Suppressor macrophage (primary cell): ENCODE measurements around the gene RBMS2.
"Not testable (repeated sequence)": the region's sequence is repeated elsewhere in the genome, so short reads cannot be mapped to it uniquely, and the experiment has no call there.

Experiments used
- DNase-seq, 4 experiments: peaks; one replicate each; pipeline ENCODE4 v3.0.0-alpha.2; 2020 to 2022

RBMS2 gene

DNA sequence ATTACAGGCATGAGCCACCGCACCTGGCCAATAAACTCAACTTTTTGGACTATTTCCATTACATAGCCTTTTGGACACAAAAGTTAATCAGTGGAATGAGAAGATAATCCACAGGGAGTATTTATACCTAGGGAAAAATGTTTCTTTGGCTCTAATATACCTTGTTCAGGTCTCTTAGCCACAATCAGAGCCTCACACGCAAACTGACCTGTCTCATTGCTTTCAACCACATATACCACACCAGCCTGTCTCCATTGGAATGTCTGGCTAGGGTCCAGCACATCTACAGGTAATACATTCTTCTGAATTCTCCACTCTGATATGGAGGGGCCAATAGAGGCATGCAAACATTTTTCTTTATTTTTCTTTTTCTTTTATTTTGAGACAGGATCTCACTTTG is 3.8 kb upstream of the RBMS2 start:
- DNase-seq: no peak

GRCh38 chr12:56518570-56518969 is 3.0 kb upstream of the RBMS2 start:
- peak in 1 of 4 experiments; percentile 17 for DNase-seq

GRCh38 chr12:56520048-56520447 is 1.6 kb upstream of the RBMS2 start:
- no peak for DNase-seq

DNA sequence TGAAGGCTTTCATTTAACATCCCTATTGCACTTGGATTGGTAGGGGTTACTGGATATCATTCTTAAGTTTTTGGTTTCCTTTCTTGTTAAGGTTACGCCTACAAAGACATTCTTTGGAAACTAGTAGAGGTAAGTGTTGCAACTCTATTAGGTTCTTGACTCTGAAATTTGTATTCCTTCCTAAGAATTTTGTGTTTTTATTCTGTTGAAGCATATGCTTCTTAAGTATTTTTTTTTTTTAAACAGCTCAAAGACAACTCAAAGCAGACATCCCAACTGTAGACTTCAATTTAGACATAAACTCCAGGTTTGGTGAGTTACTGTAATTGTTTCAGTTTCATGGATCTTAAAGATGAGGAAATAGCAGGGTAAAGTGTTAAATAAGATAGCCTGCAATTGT is 1.1 kb upstream of the RBMS2 start:
- DNase-seq: peak in 2 of 4 experiments; percentile 13 to 20

GRCh38 chr12:56521209-56521589 is 421 bp upstream of the RBMS2 start:
- DNase-seq: peak in 3 of 4 experiments; percentile 24 to 37 (median 36)

DNA sequence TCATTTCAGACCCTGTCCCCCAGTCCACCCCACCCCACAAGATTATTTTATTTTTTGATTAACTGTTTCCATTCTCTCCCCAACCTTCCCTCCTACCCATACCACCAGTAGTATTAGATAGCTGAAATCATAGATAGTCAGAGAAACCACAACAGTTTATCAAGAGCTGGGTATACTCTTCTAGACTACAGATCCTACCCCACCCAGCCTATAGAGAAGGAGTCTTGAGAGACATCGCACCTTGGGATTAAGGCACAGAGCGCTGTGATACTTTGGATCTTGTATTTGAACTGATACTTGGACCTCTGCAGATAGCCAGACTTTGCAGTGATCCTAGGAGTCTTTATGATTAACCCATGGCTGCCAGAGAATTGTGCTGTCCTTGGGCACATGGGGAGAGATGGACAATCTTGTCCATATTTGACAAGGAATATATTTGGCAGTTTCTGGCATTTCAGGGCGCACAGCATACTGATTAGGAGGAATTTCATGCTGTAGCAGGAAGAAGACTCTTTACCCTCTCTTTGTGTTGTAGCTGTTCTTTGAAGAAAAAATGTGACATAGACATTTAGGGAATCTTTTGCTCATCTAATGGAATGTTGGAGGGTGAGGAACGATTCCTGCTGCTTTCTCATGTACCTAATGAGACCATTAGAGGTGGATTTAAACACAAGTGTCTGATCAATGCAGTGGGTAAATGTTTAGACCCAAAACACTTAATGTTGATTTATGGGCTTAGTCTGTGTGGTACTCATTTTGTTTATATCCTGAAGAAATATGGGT is 982 bp downstream of the RBMS2 start:
- DNase-seq: no peak

DNA sequence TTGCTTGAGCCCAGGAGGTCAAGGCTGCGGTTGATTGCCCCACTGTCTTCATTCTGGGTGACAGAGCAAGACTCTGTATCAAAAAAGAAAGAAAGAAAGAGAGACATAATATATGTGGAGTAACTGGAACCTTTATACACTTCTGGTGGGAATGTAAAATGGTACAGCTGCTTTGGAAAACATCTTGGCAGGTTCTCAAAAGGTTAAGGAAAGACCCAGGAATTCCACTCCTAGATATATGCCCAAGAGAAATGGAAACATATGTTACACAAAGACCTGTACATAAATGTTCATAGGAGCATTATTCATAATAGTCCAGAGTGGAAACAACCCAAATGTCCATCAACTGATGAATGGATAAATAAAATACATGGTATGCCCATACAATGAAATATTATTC is 7.2 kb downstream of the RBMS2 start:
- DNase-seq: no peak

DNA sequence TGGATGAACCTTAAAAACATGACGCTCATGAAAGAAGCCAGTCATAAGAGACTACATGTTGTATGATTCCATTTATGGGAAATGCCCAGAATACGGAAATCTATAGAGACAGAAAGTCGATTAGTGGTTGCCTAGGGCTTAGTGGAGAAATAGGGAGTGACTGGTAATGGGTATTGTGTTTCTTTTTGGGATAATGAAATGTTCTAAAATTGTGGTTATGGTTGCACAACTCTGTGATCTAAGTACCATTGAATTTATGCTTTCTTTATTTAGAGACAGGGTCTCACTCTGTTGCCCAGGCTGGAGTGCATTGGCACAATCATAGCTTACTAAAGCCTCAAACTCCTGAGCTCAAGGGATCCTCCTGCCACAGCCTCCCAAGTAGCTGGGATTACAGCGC is 8.0 kb downstream of the RBMS2 start:
- DNase-seq: no peak

GRCh38 chr12:56530390-56531055 is 8.9 kb downstream of the RBMS2 start:
- no peak for DNase-seq

GRCh38 chr12:56537546-56537945 is 15.9 kb downstream of the RBMS2 start:
- peak in 2 of 4 experiments; percentile 32 to 51 for DNase-seq

- DNase-seq: no peak
These were observed 20.0 kb downstream of the RBMS2 start for GRCh38 chr12:56541631-56542030.

DNA sequence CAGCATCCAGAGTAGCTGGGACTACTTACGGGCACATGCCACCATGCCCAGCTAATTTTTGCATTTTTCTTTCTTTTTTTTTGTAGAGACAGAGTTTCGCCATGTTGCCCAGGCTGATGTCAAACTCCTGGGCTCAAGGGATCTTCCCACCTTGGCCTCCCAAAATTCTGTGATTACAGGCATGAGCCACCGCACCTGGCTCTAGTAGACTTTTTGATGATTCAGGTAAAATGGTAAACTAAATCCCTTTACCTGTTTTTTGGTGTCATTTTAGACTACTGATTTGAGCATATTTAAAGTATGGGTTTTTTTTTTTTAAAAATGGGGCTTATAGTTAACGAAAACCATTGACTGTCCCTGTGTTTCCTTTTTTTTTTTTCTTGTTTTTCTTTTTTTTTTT is 20.5 kb downstream of the RBMS2 start:
- DNase-seq: no peak

DNA sequence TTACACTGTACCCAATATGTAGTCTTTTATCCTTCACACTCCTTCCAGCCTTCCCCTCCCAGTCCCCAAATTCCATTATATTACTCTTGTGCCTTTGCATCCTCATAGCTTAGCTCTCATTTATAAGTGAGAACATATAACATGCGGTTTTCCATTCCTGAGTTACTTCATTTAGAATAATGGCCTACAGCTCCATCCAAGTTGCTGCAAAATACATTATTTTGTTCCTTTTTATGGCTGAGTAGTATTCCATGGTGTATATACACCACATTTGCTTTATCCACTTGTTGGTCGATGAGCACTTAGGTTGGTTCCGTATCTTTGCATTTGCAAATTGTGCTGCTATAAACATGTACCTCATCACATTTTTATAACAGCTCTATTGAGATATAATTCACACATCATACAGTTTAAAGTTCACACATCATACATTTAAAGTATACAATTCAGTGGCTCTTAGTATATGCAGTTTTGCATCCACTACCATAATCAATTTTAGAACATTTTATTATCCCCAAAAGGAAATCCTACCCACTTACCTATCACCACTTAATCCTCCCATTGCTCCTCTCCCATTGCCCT is 23.5 kb downstream of the RBMS2 start:
- no peak for DNase-seq

DNA sequence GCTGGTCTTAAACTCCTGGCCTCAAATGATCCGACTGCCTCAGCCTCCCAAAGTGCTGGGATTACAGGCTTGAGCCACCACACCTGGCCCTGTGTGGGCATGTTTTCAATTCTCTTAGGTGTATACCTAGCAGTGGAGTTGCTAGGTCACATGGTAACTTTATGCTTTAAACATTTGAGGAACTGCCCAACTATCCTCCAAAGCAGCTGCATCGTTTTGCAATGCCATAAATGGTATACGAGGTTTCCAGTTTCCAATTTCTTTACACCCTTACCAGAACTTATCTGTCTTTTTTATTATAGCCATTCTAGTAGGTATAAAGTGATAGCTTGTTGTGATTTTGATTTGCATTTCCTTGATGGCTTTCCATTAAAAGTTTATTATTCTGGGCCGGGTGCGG is 25.1 kb downstream of the RBMS2 start:
- no peak for DNase-seq

- no peak for DNase-seq
These were observed 29.4 kb downstream of the RBMS2 start for GRCh38 chr12:56551070-56551469.

DNA sequence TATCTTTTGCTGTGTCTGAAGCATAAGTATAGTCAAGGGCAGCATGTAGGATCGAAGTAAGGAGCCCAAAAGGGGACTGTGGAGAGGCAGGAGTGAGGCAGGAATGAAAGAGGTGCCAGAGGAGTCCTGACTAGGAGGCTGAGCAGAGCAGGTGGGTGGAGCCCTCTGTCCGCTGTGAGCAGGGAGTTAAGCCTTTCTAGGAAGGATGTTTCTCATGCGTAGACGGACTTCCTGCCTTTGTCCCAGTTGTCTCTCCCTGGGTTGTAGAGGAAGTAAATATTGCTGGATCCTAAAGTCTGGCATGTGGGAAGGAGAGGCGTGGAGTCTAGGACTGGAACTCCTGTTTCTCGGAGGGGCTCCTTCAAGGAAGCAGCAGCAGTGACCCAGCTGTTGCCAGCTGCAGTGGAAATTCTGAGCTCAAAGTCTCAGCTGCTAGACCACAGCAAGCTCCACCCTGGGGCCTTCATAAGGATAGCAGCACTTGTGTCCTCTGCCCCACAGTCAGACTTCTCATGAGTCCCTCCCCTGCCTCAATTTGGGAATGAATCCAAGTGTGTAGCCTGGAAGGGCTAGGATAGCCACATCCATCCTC is 44.0 kb downstream of the RBMS2 start:
- DNase-seq: peak; percentile 53 to 73 (median 68)

GRCh38 chr12:56568146-56568545 is 46.5 kb downstream of the RBMS2 start:
- DNase-seq: no peak

DNA sequence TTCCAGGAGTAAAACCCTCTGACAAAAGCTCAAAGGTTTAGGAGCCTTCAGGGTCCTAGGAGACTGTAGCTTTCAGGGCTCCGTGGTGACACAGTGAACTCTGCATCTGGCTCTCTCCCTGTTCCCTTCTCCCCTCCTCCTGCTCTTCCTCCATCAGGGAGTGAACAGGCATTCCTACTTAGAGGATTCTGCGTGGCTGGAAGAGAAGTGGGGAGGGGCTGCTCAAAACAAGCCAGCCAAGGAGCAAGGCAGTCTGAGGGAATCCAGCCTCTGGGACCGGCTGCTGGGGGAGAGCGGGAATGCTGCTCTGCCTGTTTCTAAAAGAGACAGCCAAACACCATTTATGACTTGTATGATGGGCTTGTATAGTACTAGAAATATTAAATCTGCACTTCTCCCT is 49.5 kb downstream of the RBMS2 start:
- DNase-seq: no peak

- peak in 3 of 4 experiments; percentile 35 to 45 (median 43) for DNase-seq
These were observed 50.7 kb downstream of the RBMS2 start for GRCh38 chr12:56572288-56572687.

DNA sequence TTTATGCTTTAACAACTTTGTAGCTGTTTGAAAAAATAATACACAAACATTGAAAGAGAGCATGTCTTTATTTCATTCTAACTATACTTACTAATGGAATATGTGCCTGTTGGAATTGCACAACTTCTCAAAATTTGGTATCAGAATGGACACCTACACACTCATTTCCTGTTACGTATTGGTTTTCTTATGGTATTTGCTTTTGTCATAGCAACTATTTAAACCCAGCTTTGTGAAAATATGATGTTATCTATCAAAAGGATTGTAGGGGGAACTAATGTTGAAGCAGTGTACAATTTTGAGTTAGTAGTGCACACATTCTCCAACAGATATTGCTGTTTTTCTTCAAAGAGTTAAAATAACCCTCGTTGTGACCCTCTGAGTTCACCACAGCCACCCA is 52.6 kb downstream of the RBMS2 start:
- peak in 3 of 4 experiments; percentile 15 to 72 (median 39) for DNase-seq

GRCh38 chr12:56577248-56577647 is 55.6 kb downstream of the RBMS2 start:
- not testable (repeated sequence) for DNase-seq

GRCh38 chr12:56578983-56579546 is 57.4 kb downstream of the RBMS2 start:
- DNase-seq: no peak
